HG03439 (cell line): ENCODE results near the gene B3GNT9.
"Not testable (repeated sequence)": the region's sequence is repeated elsewhere in the genome, so short reads cannot be mapped to it uniquely, and the experiment has no call there.

Source experiments
- ATAC-seq: cut with Tn5 transposase; IDR thresholded peaks from one replicate; pipeline ENCODE4 v1.9.1; 2021; ENCODE audit warnings: mild to moderate bottlenecking, moderate library complexity; ENCODE audit not compliant: unreplicated experiment

Gene B3GNT9

DNA sequence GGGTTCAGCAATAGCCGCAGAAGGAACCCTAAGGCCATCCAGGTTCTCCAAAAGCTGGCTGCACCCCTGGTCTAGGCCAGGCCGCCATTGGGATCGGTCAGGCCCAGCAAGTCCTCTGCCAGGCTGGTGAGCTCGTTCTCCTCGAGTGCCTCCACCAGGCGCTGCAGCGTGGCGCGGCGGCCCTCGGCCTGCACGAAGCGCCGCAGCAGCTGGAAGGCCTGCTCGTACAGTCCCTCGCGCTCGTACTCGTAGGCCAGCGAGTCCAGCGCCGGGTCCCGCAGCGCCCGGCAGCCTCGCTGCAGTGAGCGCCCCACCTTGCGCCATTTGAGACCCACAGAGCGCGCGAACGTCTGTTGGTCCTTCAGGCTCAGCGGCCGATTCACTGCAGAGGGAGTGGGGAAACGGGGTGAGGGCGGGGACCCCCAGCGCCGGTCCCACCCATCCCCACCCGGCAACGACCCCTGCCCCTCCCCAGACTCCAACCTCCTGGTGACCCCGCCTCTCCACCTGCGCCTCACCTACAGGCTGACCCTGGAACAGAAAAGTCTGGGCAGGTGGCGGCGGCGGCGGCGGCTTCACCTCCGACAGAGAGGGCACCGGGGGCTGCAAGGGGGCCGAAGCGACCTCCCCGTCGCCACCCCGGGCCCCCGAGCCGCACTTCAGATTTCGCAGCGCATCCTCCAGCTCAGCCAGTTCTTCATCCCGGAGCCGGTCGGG, 3.9 kb upstream of the B3GNT9 start:
- ATAC-seq: no peak

DNA sequence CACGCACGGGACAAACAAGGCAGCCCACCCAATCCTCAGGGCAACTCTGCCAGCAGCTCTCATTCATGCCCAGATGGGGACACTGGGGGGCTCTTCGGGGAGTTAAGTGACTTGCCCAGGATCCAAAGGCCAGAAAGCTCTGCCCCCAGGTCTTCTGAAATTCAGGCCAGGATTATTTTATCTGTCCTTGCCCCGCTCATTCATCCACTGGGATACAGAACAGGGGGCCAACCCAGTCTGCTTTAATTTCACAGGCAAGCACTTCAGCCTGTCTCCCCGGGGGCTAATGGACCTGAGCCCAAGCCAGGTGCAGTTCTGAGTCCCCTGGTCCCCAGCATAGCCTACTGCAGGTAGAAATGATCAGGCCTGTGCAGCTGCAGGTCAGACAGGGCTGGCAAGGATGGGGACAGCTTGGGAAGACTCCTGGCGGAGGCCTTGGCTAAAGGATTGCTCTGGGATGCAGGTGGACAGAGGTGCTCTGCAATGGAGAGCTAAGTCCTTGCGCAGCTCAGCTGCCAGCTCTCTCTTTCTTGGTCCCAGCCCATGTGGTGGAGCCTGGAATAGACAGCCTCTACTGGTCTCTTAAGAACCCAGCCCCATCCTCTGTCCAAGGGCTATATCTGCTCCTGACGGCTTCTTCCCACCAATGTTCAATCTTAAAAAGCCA, 766 bp upstream of the B3GNT9 start:
- no peak for ATAC-seq

DNA sequence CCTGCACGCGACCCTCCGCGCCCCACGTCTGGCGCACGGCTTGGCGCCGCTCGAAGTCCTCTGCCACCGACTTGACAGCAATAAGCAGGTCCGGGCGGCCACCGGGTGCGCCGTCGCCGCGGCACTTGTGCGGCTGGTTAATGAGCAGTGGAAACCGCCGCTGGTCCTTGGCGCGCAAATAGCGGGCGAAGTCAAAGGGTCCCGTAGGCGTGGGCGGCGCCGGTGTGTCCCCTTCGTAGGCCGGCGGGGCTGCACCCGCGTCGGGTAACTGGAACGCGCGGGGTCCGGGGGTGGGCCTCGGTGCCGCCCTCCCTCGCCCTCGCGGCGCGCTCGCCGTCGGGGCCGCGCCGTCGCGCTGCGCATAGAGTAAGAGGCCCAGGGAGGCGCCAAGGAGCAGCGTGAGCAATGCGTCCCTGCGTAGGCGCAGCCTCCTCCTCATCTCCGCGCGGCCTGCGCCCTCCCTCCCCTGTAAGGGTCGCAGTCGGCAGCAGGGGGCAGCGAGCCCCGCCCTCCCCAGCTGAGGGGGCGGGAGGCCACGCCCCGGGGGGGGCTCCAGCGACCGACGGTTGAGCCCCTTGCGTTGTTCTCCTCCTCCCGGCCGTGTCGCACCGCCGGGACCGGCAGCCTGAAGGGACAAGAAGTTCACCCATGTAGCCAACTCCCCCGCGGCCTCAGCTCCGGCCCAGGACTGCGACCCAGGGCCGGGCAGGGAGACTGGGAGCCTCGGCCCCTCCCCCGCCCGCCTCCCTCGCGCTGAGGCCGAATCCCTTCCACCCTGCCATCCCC, 558 bp downstream of the B3GNT9 start:
- no peak for ATAC-seq

DNA sequence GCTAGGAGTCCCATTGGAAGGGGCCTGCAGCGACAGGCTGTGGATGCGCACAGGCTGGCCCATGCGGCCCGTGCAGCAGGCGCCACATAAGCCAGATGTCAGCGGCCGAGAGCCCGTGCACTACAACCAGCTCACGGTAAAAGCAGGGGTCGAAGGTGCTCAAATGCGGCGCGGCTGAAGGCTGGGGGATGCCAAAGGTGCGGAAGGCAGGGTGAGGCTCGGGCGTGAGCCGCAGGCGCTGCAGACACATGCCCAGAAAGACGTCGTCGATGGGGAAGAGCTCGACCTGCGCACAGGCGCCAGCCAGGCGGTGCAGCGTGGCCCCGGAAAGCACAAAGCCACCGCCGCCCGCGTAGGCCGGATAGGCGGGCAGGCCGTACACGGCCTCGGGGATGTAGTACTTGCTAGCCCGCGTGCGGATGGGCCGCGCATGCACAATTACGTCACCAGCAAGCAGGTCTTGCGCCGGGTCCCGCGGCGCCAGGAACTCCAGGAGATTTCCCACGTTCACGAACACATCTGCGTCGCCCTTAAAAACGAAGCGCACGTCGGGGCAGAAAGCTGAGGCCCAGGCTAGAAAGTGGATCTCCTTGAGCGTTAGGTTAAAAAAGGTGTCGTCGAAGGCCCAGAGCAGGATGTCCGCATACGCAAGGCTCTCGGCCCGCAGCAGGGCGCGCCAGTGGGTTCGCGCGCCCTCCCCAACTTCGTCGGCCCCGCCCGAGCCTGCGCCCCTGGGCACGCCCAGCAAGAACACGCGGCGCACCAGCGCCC, 1.3 kb downstream of the B3GNT9 start:
- ATAC-seq: no peak

DNA sequence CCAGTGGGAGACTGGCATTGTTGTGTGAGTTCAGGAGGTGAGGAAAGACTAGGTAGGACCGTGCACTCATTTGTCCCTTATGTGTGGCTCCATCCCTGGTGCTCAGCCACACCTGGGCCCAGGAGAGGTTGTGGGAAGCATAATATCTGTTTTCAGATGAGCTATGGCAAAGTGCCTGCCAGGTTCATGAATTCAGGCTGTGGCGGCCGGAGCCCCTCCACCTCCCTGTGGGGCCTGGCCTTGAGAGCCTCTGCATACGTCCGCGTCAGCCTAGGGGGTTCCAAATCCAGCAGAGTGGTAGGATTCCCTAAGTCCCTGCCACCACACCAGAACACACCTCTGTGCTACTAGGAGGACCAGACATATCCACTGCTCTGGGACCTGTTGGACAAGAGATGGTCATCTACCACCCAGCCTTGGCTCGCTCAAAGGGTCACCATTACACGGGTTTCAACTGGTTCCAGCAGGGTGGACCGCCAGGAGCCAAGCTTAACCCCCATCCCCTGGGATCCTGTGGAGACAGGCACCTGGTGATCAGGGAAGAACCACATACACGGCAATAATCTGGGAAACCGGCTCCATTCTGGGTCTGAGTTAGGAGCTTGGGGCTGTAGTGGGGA, 2.0 kb downstream of the B3GNT9 start:
- no peak for ATAC-seq

DNA sequence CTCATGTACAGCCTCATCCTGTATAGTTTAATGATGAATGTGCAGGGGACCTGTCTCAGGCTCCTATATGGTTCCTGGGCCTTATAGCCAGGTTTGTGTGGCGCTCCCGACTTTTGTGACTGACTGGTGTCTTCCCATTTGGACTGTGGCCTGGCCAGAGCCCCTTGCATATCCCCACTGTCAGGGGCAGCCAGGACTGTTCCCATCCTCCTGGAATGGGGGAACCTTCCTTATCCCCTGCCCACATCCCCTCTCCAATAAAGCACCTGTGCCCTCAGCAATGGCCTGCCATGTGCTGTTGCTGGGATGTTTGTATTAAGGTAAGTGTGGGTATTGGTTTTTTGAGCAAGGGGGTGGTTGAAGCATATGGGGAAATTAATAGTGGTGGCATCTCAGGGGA, 2.6 kb downstream of the B3GNT9 start:
- ATAC-seq: no peak

DNA sequence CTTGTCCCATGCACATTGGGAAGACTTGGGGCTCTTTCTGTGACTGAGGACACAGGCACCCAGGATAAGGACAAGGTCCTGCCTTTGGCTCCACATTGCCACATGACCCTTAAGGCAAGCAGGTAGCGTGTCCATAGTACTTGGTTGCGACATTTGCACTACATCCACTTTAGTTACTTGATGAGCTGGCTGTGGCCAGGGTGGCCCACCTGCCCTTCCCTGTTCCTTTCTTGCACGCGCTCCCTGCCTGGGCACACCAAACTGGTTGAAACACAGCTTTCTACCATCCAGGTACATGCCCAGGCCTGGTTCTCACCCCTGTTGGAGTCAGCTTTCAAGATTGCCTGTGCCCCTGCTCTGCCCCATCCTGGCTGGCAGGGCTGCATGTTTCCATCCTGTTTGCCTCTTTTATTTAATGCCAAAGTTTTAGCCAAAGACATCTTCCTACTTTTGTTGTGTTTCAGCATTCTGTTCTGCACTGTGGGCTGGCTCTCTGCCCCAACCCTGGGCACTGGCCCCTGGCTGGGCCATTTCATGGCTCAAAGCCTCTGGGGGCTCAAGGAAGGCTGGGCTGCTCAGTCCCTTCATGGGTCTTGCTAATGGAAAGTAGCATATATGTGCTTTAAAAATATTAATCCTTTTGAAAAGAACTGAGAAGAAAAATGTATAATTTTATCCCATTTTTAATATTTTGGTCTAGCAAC, 3.2 kb downstream of the B3GNT9 start:
- ATAC-seq: no peak

DNA sequence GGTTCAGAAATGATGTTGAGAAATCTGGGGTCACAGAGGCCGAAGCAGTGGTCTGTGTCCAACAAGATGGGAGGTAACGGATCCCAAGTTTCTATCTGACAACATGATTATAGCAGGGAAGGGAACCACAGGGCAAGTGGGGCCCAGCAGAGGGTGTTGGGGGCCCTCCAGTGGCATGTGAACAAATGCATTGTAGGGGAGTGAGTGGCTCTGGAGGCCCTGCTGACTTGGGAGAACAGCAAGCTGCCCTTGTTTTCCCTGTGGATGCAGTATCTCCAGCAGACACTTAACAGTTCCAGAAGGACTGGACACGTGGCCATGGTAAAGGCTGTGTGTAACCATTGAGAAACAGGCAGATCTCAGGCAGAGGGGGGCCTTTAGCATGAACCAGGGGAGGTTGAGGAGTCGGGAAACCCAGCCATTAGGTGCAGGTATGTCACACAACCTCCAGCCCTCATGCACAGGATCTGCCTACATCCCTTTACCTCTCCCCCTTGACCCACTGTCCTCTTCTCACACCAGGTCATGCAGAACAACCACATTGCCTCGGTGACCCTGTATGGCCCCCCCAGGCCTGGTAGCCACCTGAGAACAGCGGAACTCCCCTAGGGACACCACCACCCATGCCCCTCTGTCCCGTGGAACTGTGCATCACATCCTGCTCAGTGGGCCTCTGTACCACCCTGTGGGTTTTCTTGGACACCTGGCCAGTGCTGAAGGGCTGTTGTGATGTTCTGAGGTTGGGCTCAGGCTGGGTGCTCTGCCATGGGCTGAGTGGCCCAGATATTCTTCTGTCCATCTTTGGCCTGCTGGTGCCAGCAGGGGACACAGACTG, 4.1 kb downstream of the B3GNT9 start:
- ATAC-seq: no peak

DNA sequence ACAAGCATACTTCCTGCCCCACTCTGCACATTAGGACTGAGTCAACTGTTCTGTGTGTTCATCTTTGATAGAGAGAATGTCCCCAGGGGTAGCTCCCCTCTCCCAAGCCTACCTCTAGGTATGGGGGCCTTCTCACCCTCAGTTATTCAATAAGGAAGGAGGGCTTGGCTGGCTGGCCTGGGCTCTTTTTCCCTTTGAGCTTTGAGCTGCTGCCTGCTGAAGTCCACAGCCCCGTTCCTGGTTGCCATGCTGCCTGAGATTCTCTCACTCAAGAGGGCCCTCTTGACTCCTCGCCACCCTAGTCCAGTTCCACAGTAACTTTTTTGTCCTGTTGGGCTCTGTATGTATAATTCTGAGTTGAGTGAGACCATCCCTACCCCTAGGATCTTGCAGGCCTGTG, 5.1 kb downstream of the B3GNT9 start:
- ATAC-seq: no peak

DNA sequence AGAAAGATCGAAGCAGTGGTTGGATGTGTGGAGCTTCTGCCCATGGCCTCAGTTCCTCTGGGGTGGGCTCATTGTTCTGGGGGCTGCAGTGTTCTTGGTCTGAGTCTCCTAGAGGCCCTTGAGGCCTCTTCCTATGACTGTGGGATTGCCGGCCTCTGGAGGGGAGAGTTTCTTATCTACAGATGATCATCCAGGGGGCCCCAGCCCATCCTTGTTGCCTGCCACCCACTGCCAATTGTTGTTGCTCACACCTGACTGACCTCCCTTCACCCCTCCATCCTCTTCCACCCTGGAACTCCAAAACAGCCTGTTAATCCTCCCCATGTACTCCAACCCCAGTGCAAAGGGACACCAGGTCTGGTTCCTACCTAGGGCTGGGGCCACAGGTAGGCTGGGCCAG, 5.9 kb downstream of the B3GNT9 start:
- ATAC-seq: no peak

DNA sequence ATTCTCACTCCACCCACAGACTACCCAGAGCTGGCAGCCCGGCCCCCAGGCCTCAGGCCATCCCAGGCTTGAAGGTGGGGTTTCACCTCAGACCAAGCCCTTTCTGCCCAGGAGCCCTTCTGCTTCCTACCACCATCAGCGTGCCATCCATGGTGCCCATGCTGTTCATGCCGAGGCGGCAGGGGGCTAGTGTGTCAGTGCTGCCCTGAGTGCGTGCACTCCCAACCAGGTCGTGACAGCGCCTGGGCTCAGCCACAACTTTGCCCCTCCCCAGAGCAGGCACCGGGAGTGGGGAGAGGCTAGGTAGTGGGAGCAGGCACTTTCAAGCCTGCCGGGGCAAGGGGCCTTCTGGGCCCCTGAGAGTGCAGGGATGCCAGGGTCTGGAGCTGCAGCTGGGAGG, 8.5 kb downstream of the B3GNT9 start:
- ATAC-seq: no peak

DNA sequence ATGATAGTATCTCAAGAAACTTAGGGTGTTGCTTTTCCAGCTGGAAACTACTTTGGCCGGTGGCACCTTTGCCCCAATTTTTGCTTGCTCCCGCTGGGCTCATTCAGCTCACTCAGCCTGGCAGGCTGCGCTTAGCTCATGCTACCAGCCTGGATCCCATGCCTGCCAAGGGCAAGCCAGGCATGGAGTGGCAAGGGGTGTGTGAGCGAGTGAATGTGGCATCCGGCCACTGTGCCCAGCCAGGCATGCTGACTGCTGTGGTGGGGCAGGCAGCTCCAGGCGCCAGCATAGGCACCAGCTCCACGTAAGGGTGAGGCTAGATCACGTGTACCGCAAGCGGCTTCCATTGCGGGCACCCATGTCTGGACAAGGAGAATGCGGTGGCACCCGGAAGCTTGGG, 9.4 kb downstream of the B3GNT9 start:
- no peak for ATAC-seq

DNA sequence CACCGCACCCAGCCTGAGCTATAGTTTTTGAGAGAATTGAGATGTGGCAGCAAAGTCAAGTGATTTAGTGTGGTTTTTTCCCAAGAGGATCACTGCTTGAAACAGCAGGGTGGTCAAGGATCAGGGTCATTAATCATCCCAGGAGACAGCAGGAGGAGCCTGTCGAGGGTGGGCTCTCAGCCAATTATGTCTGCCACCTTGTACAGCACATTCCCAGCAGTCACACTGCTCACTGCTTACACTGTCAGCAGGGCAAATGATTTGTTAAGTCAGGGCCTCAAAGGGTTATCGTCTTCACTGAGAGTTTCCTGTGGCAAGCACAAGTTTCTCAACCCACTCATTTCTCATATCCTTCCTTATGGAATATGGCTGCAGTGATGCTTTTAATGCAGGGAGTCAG, 13.2 kb downstream of the B3GNT9 start:
- no peak for ATAC-seq

DNA sequence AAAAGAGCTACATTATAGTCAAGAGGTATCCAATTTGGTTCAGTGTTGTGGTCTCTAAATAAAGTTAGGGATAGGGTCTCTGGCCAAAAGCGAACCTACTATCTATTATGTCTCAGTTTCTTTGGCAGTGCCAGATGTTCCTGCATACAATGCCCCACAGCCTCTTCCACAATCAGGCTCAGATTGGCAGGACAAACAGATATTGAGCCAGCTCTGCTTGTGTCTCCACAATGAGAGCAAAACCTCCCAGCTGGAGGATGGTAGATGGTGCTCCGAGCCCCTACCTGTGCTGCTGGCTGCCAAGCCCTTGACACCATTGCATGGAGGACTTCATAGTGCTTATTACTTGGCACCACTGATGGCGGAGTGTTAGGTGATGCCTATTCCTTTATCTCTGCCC, 21.4 kb downstream of the B3GNT9 start:
- ATAC-seq: no peak

DNA sequence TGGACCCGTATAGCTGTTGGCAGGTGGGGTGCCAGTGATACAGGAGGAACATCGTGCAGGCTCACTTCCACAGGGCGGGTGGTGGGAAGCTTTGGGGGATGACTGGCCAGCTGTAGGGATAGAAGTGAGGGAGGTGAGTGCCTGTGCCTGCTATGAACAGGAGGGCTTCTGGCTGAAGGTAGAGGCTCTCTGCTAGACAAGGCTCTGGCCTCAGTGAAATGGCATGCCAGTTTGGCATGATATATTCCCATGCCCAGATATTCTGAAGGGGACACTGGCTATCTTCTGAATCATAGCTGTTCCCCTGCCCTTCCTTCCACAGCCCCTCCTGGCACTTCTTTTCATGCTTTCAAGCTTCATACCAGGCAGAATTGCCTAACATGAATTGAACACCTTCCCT, 21.9 kb downstream of the B3GNT9 start:
- ATAC-seq: no peak

DNA sequence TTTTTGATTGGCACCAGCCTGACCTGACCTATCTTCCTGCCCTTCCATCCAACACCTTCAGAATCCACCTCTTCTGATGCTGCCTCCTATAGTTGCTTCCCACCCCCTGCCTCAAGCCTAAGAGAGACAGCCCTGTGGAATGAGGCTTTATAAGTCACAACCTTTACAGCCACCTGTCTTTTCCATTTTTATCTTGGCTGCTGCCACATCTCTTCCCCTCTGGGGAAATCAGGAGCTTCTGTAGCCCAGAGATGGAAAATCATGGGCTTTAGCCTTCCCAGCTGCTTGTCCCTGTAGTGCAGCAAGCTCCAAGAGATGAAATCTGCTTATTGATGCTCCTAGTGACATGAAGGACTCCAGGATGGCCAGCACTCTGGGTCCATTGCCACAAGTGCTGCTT, 22.4 kb downstream of the B3GNT9 start:
- no peak for ATAC-seq

DNA sequence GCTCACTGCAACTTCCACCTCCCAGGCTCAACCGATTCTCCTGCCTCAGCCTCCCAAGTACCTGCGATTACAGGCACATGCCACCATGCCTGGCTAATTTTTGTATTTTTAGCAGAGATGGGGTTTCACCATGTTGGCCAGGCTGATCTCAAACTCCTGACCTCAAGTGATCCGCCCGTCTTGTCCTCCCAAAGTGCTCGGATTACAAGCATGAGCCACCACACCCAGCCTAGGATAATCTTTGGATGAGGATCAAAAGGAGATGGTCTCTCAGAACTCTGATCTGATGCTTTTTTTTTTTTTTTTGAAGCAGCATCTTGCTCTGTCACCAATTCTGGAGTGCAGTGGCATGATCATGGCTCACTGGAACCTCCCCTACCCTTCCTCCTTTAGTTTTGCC, 28.0 kb downstream of the B3GNT9 start:
- ATAC-seq: not testable (repeated sequence)

DNA sequence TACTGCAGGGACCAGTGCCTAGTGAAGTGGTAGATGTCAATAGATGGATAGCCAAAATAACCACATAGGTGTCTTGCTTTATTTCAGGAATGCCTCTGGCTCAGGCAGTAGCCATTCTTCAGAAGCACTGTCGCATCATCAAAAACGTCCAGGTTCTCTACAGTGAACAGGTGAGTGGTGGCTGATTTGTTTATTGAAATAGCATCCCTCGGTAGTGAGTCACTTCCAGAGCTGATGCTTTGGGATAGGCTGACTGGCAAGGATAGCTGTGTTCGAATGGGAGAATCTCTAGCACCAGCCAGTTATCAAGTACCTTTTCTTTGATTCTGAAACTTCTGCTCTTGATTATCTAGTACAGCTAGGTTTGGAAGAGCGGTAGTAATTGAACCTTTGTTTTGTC, 30.8 kb downstream of the B3GNT9 start:
- ATAC-seq: no peak

DNA sequence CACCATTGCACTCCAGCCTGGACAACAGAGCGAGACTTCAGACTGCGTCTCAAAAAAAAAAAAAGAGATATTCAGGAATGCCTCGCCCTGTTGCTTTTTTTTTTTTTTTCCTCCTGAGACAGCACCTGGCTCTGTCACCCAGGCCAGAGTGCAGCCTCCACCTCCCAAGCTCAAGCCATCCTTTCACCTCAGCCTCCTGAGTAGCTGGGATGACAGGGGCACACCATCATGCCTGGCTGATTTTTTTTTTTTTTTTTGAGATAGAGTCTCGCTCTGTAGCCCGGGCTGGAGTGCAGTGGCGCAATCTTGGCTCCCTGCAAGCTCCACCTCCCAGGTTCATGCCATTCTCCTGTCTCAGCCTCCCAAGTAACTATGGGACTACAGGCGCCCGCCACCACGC, 33.1 kb downstream of the B3GNT9 start:
- no peak for ATAC-seq
